SH-SY5Y (cell line): ENCODE results near the gene MYO18B.

ENCODE experiments used
- GATA2 ChIP-seq: IDR thresholded peaks from 2 replicates; pipeline ENCODE4 v1.6.1; 2011; ENCODE audit warnings: mild to moderate bottlenecking, low read depth, low read length
- GATA3 ChIP-seq: IDR thresholded peaks from 2 replicates; pipeline ENCODE4 v1.6.1; 2011; ENCODE audit warnings: low read depth, mild to moderate bottlenecking, low read length, moderate library complexity

MYO18B gene

GRCh38 chr22:26053737-26054316 lies 311.8 kb downstream of the MYO18B start:
- no peak for TF ChIP-seq GATA3

GRCh38 chr22:26054841-26055605 lies 313.0 kb downstream of the MYO18B start:
- no peak for TF ChIP-seq GATA3
- no peak for TF ChIP-seq GATA2

- TF ChIP-seq GATA3 (no peak), GATA2 (no peak)
These were observed 313.7 kb downstream of the MYO18B start for GRCh38 chr22:26055693-26056092.

- TF ChIP-seq GATA3 (no peak), GATA2 (no peak)
These were observed 314.6 kb downstream of the MYO18B start for GRCh38 chr22:26056455-26057200.

- no peak for TF ChIP-seq GATA3
- no peak for TF ChIP-seq GATA2
These were observed 315.7 kb downstream of the MYO18B start for GRCh38 chr22:26057731-26058130.

GRCh38 chr22:26064048-26064447 lies 322.1 kb downstream of the MYO18B start:
- TF ChIP-seq GATA3, result no peak
- TF ChIP-seq GATA2, result no peak

GRCh38 chr22:26065847-26066246 lies 323.9 kb downstream of the MYO18B start:
- TF ChIP-seq GATA3, result no peak
- TF ChIP-seq GATA2, result no peak

- TF ChIP-seq GATA2 (no peak), GATA3 (no peak)
These were observed 324.5 kb downstream of the MYO18B start for GRCh38 chr22:26066534-26066933.

GRCh38 chr22:26068571-26068970 lies 326.6 kb downstream of the MYO18B start:
- no peak for TF ChIP-seq GATA2
- TF ChIP-seq GATA3, result no peak

- no peak for TF ChIP-seq GATA2
- no peak for TF ChIP-seq GATA3
These were observed 330.6 kb downstream of the MYO18B start for GRCh38 chr22:26072621-26073020.

- TF ChIP-seq GATA2 (no peak), GATA3 (no peak)
These were observed 333.3 kb downstream of the MYO18B start for GRCh38 chr22:26075251-26075650.

GRCh38 chr22:26079009-26079408 lies 337.0 kb downstream of the MYO18B start:
- TF ChIP-seq GATA2 (no peak), GATA3 (no peak)
